Ascending aorta (tissue), 2 donors: Measurements from ENCODE around the gene SIGLECL1. TPM values are rescaled to one million over a fixed set of nuclear protein-coding genes. Genes with fewer than 3 reads are reported as not detected.

Experiments used
- DNase-seq, 2 donors: peaks; one replicate each; pipeline ENCODE4 v3.0.0-alpha.2; 2019; ENCODE audit warnings: low spot score in 2 of 2
- H3K27ac ChIP-seq, 2 donors: fragments of 200-600 bp; sonication (generic); one replicate each; pipeline ENCODE4 v1.5.1; 2016 to 2017; ENCODE audit warnings: mild to moderate bottlenecking in 1 of 2
- H3K27me3 ChIP-seq: fragments of 200-600 bp; sonication (generic); one replicate; pipeline ENCODE4 v1.5.1; 2017
- H3K36me3 ChIP-seq, 2 donors: fragments of 200-600 bp; sonication (generic); one replicate each; pipeline ENCODE4 v1.5.1; 2016
- H3K4me1 ChIP-seq, 2 donors: fragments of 200-600 bp; sonication (generic); one replicate each; pipeline ENCODE4 v1.5.1; 2016 to 2017; ENCODE audit warnings: mild to moderate bottlenecking in 1 of 2
- H3K4me3 ChIP-seq, 2 donors: fragments of 200-600 bp; sonication (generic); one replicate each; pipeline ENCODE4 v1.5.1; 2016 to 2017; ENCODE audit warnings: mild to moderate bottlenecking in 1 of 2
- H3K9me3 ChIP-seq, 2 donors: fragments of 200-600 bp; sonication (generic); one replicate each; pipeline ENCODE4 v1.5.1; 2016
- CTCF ChIP-seq, 3 experiments: fragments of 200-600 bp in 2 of 3; fragments of 450-650 bp in 1 of 3; sonication (generic) in 2 of 3; IDR thresholded peaks; one replicate each; pipeline ENCODE4 v1.5.1; 2016 to 2019; ENCODE audit warnings: antibody characterized with exemption in 3 of 3, mild to moderate bottlenecking in 1 of 3, moderate library complexity in 1 of 3
- intact Hi-C: fragments of 100-400 bp; cut with DNase I; formaldehyde crosslinking; loops from one replicate; pipeline ENCODE4 v1.15.1; 2023
- total RNA-seq: library from RNA; depleted of rRNA; stranded (reverse); fragments of >200 nt; gene quantifications from one replicate; pipeline ENCODE4 v1.1.0, GENCODE V29; 2016

The SIGLECL1 gene
- total RNA-seq, 1 donor from 2014 or later: not detected

- intact Hi-C loops: no loop called here
- H3K4me1 ChIP-seq: no peaks in the 10 kb centered on the region
- no peaks in the 10 kb centered on the region for H3K9me3 ChIP-seq
- TF ChIP-seq CTCF (IDR thresholded peaks at IDR 0.05): no peak
- no peak overlapping the region for H3K27ac ChIP-seq
- no peaks in the 10 kb centered on the region for H3K27me3 ChIP-seq
- DNase-seq: no peak
- H3K36me3 ChIP-seq: no peaks in the 10 kb centered on the region
- H3K4me3 ChIP-seq: no peak overlapping the region
These were observed 7.8 kb upstream of the SIGLECL1 start for GRCh38 chr19:51242881-51243630.

- TF ChIP-seq CTCF (IDR thresholded peaks at IDR 0.05): no peak
- H3K4me1 ChIP-seq: no peaks in the 10 kb centered on the region
- no peaks in the 10 kb centered on the region for H3K27me3 ChIP-seq
- no peak overlapping the region for H3K27ac ChIP-seq
- H3K36me3 ChIP-seq: no peaks in the 10 kb centered on the region
- no peak for DNase-seq
- no peaks in the 10 kb centered on the region for H3K9me3 ChIP-seq
- H3K4me3 ChIP-seq: no peak overlapping the region
- intact Hi-C loops: no loop called here
These were observed 4.7 kb upstream of the SIGLECL1 start for GRCh38 chr19:51246164-51246552.

DNA sequence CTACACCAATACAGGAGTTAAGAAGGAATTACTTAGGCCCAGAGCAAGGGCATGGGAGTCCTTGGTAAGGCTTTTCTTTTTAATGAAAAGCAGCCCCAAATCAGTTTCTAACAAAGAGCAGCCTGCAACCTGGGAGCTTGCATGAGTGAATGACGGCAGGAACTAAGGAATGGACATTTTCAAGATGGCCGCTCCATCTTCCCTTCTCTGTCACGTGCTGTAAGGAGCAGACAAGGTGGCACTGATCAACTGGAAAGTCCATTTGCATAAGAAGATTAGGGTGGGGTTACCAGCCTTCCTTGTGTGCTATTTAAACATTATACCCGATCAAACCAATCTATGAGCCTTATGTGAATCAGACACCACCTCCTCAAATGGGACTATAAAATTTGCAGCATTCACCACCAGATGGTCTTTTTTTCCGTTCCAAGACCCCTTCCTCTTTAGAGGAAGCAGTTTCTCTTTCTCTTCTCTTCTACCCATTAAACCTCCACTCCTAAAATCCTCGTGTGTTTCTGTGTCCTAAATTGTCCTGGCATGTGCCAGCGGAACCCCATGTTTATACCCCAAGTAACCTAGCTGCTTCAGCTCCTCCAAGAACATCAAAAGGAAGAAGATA lies 2.8 kb upstream of the SIGLECL1 start:
- Histone ChIP-seq H3K4me1 (no peaks in the 10 kb centered on the region), H3K4me3 (no peak overlapping the region), H3K36me3 (no peaks in the 10 kb centered on the region), H3K27ac (no peak overlapping the region), H3K9me3 (no peaks in the 10 kb centered on the region), H3K27me3 (no peaks in the 10 kb centered on the region)
- intact Hi-C loops: no loop called here
- TF ChIP-seq CTCF (IDR thresholded peaks at IDR 0.05): no peak
- DNase-seq: no peak

DNA sequence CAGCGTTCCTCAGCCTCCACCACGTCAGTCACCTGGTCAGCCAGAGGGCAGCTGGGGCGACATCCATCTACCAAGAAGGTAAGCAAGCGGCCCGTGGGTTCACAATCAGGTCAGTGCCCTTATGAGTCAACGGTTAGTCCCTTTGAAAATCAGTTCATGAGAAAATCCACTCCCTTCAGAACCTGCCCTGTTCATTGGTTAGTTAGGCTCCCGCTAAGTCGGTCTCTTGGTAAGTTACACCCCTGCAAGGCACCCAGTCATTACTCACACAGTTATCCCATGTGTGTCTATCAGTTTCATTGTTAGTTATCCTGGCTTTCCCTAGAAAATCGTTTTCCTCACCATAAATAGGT lies 564 bp downstream of the SIGLECL1 start:
- H3K9me3 ChIP-seq: no peaks in the 10 kb centered on the region
- H3K27me3 ChIP-seq: no peaks in the 10 kb centered on the region
- no peaks in the 10 kb centered on the region for H3K4me1 ChIP-seq
- intact Hi-C loops: no loop called here
- H3K4me3 ChIP-seq: no peak overlapping the region
- no peak overlapping the region for H3K27ac ChIP-seq
- H3K36me3 ChIP-seq: no peaks in the 10 kb centered on the region
- no peak for TF ChIP-seq CTCF (IDR thresholded peaks at IDR 0.05)
- no peak for DNase-seq

GRCh38 chr19:51252306-51253079 lies 1.6 kb downstream of the SIGLECL1 start:
- no peak overlapping the region for H3K27ac ChIP-seq
- H3K9me3 ChIP-seq: no peaks in the 10 kb centered on the region
- no peak for DNase-seq
- H3K4me1 ChIP-seq: no peaks in the 10 kb centered on the region
- no peaks in the 10 kb centered on the region for H3K36me3 ChIP-seq
- no peak for TF ChIP-seq CTCF (IDR thresholded peaks at IDR 0.05)
- intact Hi-C loops: no loop called here
- no peaks in the 10 kb centered on the region for H3K27me3 ChIP-seq
- no peak overlapping the region for H3K4me3 ChIP-seq
